GM12878 (cell line): ENCODE measurements around the gene PRKAG2. TPM values are rescaled to one million over a fixed set of nuclear protein-coding genes. Genes with fewer than 3 reads are reported as not detected.

Source experiments
- BHLHE40 ChIP-seq, 2 experiments: fragments of 450-650 bp in 1 of 2; IDR thresholded peaks; 2 replicates each; pipeline ENCODE4 v1.6.1; 2011 to 2017; ENCODE audit warnings: low read depth in 2 of 2, borderline replicate concordance in 1 of 2, improper control_type of control experiment in 1 of 2, low read length in 1 of 2, mild to moderate bottlenecking in 1 of 2
- BRCA1 ChIP-seq: IDR thresholded peaks from 2 replicates; pipeline ENCODE4 v1.6.1; 2011; ENCODE audit warnings: low read depth, low read length, improper control_type of control experiment
- CBX3 ChIP-seq: fragments of 200-600 bp; sonication (generic); IDR thresholded peaks from 2 replicates; pipeline ENCODE4 v1.6.1; 2016; ENCODE audit warnings: low read depth, borderline replicate concordance
- EGR1 ChIP-seq, 2 experiments: IDR thresholded peaks; 1 replicate in 1 of 2; 2 replicates in 1 of 2; pipeline ENCODE4 v1.6.1; 2011 to 2012; ENCODE audit warnings: low read depth in 2 of 2, low read length in 2 of 2, borderline replicate concordance in 1 of 2, mild to moderate bottlenecking in 1 of 2, moderate library complexity in 1 of 2
- GATAD2B ChIP-seq: fragments of 450-650 bp; conservative IDR thresholded peaks from 2 replicates; pipeline ENCODE4 v1.6.1; 2017; ENCODE audit warnings: low read depth, mild to moderate bottlenecking, moderate library complexity
- HDAC6 ChIP-seq: fragments of 200-600 bp; sonication (generic); IDR thresholded peaks from one replicate; pipeline ENCODE4 v1.8.0; 2017; ENCODE audit warnings: antibody characterized with exemption; ENCODE audit not compliant: unreplicated experiment
- IKZF1 ChIP-seq: fragments of 450-650 bp; conservative IDR thresholded peaks from 2 replicates; pipeline ENCODE4 v1.6.1; 2017; ENCODE audit warnings: antibody characterized with exemption, mild to moderate bottlenecking
- KLF5 ChIP-seq: fragments of 450-650 bp; IDR thresholded peaks from 2 replicates; pipeline ENCODE4 v1.6.1; 2014; ENCODE audit warnings: mild to moderate bottlenecking; ENCODE audit not compliant: partially characterized antibody
- NFXL1 ChIP-seq: fragments of 450-650 bp; IDR thresholded peaks from 2 replicates; pipeline ENCODE4 v1.6.1; 2017; ENCODE audit warnings: antibody characterized with exemption, mild to moderate bottlenecking, borderline replicate concordance
- PAX8 ChIP-seq: fragments of 450-650 bp; IDR thresholded peaks from 2 replicates; pipeline ENCODE4 v1.6.1; 2017; ENCODE audit warnings: mild to moderate bottlenecking, moderate library complexity
- SIX5 ChIP-seq: IDR thresholded peaks from 2 replicates; pipeline ENCODE4 v1.6.1; 2011; ENCODE audit warnings: mild to moderate bottlenecking, low read depth, low read length, moderate library complexity; ENCODE audit not compliant: severe bottlenecking
- SMARCA5 ChIP-seq: fragments of 450-650 bp; IDR thresholded peaks from 2 replicates; pipeline ENCODE4 v1.6.1; 2017; ENCODE audit warnings: mild to moderate bottlenecking
- ZNF207 ChIP-seq: fragments of 450-650 bp; IDR thresholded peaks from 2 replicates; pipeline ENCODE4 v1.6.1; 2014; ENCODE audit warnings: antibody characterized with exemption, mild to moderate bottlenecking, borderline replicate concordance
- polyA plus RNA-seq, 11 experiments: library from polyadenylated mRNA; depleted of rRNA in 4 of 11; unstranded in 6 of 11; stranded (reverse) in 5 of 11; fragments of >200 nt; fragmentation: Nextera tagmentation in 4 of 11; fragmentation: Illumina TruSeq in 1 of 11; extraction: Ambion mirVana in 4 of 11; extraction: Trizol in 1 of 11; gene quantifications; 1 replicate in 1 of 11; 2 replicates in 10 of 11; pipeline versions ENCODE4 v1.2.1 to v1.2.3, GENCODE V29; 2011 to 2016; ENCODE audit warnings: inconsistent platforms in 2 of 11, missing spikeins in 2 of 11, low read depth in 1 of 11
- total RNA-seq, 4 experiments: library from RNA; depleted of rRNA in 3 of 4; stranded (reverse); fragments of >200 nt in 3 of 4; fragmentation: Illumina TruSeq in 1 of 4; extraction: Trizol in 1 of 4; gene quantifications; 2 replicates each; pipeline versions ENCODE4 v1.2.1 to v1.2.3, GENCODE V29; 2013 to 2021
- TF ChIP-seq, protein P1 (sequence below): fragments of 450-650 bp; IDR thresholded peaks from 2 replicates; pipeline ENCODE4 v1.6.1; 2017; ENCODE audit warnings: mild to moderate bottlenecking
- TF ChIP-seq, protein P2 (sequence below): fragments of 450-650 bp; IDR thresholded peaks from 2 replicates; pipeline ENCODE4 v1.6.1; 2018; ENCODE audit warnings: borderline replicate concordance, mild to moderate bottlenecking; ENCODE audit not compliant: partially characterized antibody
- TF ChIP-seq, protein P3 (sequence below): IDR thresholded peaks from 2 replicates; pipeline ENCODE4 v1.6.1; 2012; ENCODE audit warnings: improper control_type of control experiment, low read depth, low read length; ENCODE audit not compliant: insufficient replicate concordance

PRKAG2 gene
- total and polyA plus RNA-seq, 10 of the 15 experiments (the other 5 are each of a cell fraction or from before 2014, with no cell fraction given), result 3.4 to 8.9 (median 6.8) TPM

DNA sequence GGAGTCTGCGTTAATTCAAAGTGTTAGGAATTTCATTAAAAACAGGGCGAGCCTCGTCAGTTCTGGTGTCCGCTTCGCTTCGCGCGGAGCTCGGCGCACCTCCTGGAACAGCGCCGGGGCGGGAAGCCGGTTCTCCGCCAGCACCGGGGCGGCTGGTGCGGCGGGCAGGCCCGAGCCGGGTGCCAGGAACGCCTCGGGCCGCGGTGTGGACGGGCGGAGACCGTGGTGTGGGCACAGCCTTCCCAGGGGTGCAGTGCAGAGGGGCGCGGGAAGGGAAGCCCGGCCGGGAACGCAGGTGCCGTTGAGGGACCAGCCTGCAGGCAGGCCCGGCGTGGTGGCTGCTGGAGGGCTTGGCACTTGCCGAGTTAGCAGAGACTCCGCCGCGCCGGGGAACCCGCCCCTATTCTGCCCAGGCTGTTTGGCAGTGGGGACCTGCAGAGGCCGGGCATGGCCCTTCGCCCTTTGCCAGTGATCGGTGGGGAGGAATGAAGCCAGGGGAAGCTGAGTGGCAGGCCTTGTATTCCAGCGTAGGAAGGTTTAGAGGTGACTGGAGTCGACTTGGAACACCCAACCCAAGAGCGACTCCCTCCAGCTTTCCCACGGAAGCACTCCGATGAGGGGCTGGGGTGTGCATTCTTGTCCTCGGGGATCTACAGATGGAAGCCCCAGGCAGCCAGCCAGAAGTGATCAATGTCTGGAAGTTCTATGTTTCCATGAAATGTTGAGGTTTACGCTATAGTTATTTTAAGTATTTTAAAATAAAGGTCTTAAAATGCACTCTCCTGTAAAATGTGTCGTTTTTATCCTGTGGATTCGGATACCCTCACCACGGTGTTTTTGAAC lies 356.3 kb downstream of the PRKAG2 start (continued):
- TF ChIP-seq, protein P1, sequence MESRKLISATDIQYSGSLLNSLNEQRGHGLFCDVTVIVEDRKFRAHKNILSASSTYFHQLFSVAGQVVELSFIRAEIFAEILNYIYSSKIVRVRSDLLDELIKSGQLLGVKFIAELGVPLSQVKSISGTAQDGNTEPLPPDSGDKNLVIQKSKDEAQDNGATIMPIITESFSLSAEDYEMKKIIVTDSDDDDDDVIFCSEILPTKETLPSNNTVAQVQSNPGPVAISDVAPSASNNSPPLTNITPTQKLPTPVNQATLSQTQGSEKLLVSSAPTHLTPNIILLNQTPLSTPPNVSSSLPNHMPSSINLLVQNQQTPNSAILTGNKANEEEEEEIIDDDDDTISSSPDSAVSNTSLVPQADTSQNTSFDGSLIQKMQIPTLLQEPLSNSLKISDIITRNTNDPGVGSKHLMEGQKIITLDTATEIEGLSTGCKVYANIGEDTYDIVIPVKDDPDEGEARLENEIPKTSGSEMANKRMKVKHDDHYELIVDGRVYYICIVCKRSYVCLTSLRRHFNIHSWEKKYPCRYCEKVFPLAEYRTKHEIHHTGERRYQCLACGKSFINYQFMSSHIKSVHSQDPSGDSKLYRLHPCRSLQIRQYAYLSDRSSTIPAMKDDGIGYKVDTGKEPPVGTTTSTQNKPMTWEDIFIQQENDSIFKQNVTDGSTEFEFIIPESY, result no peak
- TF ChIP-seq KLF5 (no peak), BHLHE40 (IDR thresholded peaks at IDR 0.05; ENCODE audit: borderline replicate concordance in 1 of 2, low read depth in 2 of 2, low read length in 1 of 2) (0 out of 4 replicates have a peak, but pooled peaks of 1 of the 2 experiments have one; percentile 2), GATAD2B (peak; percentile 84), HDAC6 (no peak), IKZF1 (peak; percentile 73), NFXL1 (no peak), PAX8 (no peak), EGR1 (IDR thresholded peaks at IDR 0.05; ENCODE audit: borderline replicate concordance in 1 of 2, low read depth in 2 of 2, low read length in 2 of 2) (no peak), BRCA1 (no peak), SIX5 (no peak), SMARCA5 (peak; percentile 62; the same call in 1 of the 2 replicates), ZNF207 (peak; percentile 63; the same call in 1 of the 2 replicates), CBX3 (no peak)
- TF ChIP-seq, protein P2, sequence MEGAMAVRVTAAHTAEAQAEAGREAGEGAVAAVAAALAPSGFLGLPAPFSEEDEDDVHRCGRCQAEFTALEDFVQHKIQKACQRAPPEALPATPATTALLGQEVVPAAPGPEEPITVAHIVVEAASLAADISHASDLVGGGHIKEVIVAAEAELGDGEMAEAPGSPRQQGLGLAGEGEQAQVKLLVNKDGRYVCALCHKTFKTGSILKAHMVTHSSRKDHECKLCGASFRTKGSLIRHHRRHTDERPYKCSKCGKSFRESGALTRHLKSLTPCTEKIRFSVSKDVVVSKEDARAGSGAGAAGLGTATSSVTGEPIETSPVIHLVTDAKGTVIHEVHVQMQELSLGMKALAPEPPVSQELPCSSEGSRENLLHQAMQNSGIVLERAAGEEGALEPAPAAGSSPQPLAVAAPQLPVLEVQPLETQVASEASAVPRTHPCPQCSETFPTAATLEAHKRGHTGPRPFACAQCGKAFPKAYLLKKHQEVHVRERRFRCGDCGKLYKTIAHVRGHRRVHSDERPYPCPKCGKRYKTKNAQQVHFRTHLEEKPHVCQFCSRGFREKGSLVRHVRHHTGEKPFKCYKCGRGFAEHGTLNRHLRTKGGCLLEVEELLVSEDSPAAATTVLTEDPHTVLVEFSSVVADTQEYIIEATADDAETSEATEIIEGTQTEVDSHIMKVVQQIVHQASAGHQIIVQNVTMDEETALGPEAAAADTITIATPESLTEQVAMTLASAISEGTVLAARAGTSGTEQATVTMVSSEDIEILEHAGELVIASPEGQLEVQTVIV, result no peak
- TF ChIP-seq, protein P3, sequence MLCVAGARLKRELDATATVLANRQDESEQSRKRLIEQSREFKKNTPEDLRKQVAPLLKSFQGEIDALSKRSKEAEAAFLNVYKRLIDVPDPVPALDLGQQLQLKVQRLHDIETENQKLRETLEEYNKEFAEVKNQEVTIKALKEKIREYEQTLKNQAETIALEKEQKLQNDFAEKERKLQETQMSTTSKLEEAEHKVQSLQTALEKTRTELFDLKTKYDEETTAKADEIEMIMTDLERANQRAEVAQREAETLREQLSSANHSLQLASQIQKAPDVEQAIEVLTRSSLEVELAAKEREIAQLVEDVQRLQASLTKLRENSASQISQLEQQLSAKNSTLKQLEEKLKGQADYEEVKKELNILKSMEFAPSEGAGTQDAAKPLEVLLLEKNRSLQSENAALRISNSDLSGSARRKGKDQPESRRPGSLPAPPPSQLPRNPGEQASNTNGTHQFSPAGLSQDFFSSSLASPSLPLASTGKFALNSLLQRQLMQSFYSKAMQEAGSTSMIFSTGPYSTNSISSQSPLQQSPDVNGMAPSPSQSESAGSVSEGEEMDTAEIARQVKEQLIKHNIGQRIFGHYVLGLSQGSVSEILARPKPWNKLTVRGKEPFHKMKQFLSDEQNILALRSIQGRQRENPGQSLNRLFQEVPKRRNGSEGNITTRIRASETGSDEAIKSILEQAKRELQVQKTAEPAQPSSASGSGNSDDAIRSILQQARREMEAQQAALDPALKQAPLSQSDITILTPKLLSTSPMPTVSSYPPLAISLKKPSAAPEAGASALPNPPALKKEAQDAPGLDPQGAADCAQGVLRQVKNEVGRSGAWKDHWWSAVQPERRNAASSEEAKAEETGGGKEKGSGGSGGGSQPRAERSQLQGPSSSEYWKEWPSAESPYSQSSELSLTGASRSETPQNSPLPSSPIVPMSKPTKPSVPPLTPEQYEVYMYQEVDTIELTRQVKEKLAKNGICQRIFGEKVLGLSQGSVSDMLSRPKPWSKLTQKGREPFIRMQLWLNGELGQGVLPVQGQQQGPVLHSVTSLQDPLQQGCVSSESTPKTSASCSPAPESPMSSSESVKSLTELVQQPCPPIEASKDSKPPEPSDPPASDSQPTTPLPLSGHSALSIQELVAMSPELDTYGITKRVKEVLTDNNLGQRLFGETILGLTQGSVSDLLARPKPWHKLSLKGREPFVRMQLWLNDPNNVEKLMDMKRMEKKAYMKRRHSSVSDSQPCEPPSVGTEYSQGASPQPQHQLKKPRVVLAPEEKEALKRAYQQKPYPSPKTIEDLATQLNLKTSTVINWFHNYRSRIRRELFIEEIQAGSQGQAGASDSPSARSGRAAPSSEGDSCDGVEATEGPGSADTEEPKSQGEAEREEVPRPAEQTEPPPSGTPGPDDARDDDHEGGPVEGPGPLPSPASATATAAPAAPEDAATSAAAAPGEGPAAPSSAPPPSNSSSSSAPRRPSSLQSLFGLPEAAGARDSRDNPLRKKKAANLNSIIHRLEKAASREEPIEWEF, result no peak
